Measurements from ENCODE around the gene MACROD2.
"Not testable (repeated sequence)": the region's sequence is repeated elsewhere in the genome, so short reads cannot be mapped to it uniquely, and the experiment has no call there.

The MACROD2 gene

GRCh38 chr20:14889496-14890255 is 894.4 kb downstream of the MACROD2 start:
- DNase-seq, result no peak

- DNase-seq, result no peak
Observed at GRCh38 chr20:14890713-14891112, 895.4 kb downstream of the MACROD2 start.

- DNase-seq, result no peak
Observed at GRCh38 chr20:14892782-14893181, 897.5 kb downstream of the MACROD2 start.

- DNase-seq, result no peak
Observed at GRCh38 chr20:14896569-14896968, 901.3 kb downstream of the MACROD2 start.

- DNase-seq, result no peak
Observed at GRCh38 chr20:14897608-14898007, 902.3 kb downstream of the MACROD2 start.

- no peak for DNase-seq
Observed at GRCh38 chr20:14902432-14903089, 907.2 kb downstream of the MACROD2 start.

- no peak for DNase-seq
Observed at GRCh38 chr20:14906908-14907434, 911.7 kb downstream of the MACROD2 start.

- DNase-seq, result no peak
Observed at GRCh38 chr20:14910126-14910525, 914.8 kb downstream of the MACROD2 start.

GRCh38 chr20:14913896-14914620 is 918.7 kb downstream of the MACROD2 start:
- no peak for DNase-seq

GRCh38 chr20:14914633-14915032 is 919.3 kb downstream of the MACROD2 start:
- no peak for DNase-seq

- DNase-seq, result no peak
Observed at GRCh38 chr20:14915356-14915755, 920.0 kb downstream of the MACROD2 start.

GRCh38 chr20:14916360-14916920 is 921.1 kb downstream of the MACROD2 start:
- DNase-seq, result no peak

GRCh38 chr20:14918281-14918680 is 923.0 kb downstream of the MACROD2 start:
- DNase-seq, result no peak

GRCh38 chr20:14918976-14919375 is 923.7 kb downstream of the MACROD2 start:
- no peak for DNase-seq

GRCh38 chr20:14919501-14920081 is 924.3 kb downstream of the MACROD2 start:
- no peak for DNase-seq

GRCh38 chr20:14921513-14921912 is 926.2 kb downstream of the MACROD2 start:
- DNase-seq, result no peak

- DNase-seq, result no peak
Observed at GRCh38 chr20:14922503-14923267, 927.4 kb downstream of the MACROD2 start.

- DNase-seq, result no peak
Observed at GRCh38 chr20:14924433-14924832, 929.1 kb downstream of the MACROD2 start.

GRCh38 chr20:14925300-14925699 is 930.0 kb downstream of the MACROD2 start:
- DNase-seq, result no peak

- not testable (repeated sequence) for DNase-seq
Observed at GRCh38 chr20:14926436-14926835, 931.1 kb downstream of the MACROD2 start.

GRCh38 chr20:14928083-14928482 is 932.8 kb downstream of the MACROD2 start:
- DNase-seq, result no peak

GRCh38 chr20:14929388-14929787 is 934.1 kb downstream of the MACROD2 start:
- DNase-seq, result no peak
